ENCODE data around the gene SMAD1.
"Not testable (repeated sequence)": the region's sequence is repeated elsewhere in the genome, so short reads cannot be mapped to it uniquely, and the experiment has no call there.

DNA sequence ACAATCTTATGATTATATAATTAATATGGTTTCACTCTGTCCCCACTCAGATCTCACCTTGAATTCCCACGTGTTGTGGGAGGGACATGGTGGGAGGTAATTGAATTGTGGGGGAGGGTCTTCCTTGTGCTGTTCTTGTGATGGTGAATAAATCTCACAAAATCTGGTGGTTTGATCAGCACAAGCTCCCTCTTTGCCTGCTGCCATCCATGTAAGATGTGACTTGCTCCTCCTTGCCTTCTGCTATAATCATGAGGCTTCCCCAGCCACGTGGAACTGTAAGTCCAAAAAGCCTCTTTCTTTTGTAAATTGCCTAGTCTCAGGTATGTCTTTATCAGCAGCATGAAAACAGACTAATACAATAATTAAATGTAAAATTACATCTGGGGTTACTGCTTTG lies 107.7 kb downstream of the SMAD1 start:
- TF ChIP-seq POLR2A (IDR thresholded peaks at IDR 0.05), result not testable (repeated sequence)
- TF ChIP-seq, protein P1, sequence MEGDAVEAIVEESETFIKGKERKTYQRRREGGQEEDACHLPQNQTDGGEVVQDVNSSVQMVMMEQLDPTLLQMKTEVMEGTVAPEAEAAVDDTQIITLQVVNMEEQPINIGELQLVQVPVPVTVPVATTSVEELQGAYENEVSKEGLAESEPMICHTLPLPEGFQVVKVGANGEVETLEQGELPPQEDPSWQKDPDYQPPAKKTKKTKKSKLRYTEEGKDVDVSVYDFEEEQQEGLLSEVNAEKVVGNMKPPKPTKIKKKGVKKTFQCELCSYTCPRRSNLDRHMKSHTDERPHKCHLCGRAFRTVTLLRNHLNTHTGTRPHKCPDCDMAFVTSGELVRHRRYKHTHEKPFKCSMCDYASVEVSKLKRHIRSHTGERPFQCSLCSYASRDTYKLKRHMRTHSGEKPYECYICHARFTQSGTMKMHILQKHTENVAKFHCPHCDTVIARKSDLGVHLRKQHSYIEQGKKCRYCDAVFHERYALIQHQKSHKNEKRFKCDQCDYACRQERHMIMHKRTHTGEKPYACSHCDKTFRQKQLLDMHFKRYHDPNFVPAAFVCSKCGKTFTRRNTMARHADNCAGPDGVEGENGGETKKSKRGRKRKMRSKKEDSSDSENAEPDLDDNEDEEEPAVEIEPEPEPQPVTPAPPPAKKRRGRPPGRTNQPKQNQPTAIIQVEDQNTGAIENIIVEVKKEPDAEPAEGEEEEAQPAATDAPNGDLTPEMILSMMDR (IDR thresholded peaks at IDR 0.05), result not testable (repeated sequence)
